Measurements from ENCODE around the gene SMARCC1. TPM values are rescaled to one million over a fixed set of nuclear protein-coding genes. Genes with fewer than 3 reads are reported as not detected.

SMARCC1 gene
- total and polyA plus RNA-seq, 2 of the 4 experiments (the other 2 are of a cell fraction) = 18.6 to 39.6 TPM

DNA sequence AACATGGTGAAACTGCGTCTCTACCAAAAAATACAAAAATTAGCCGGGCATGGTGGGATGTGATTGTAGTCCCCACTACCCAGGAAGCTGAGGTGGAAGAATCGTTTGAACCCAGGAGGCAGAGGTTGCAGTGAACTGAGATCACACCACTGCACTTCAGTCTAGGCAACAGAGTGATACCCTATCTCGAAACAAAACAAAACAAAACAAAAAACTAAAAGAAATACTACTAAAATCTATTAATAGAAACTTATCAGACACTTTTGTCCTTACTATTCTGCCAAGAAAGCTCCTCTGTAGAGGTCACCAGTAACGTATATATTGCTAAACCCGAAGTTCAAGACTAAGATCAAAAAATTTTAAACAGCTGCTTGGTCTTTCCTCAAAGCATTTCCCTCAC lies 67.1 kb downstream of the SMARCC1 start:
- Histone ChIP-seq H2AK5ac (ENCODE audit: low read depth, low read length) (no peak overlapping the region), H3K23ac (ENCODE audit: low read depth, low read length) (no peak overlapping the region), H4K20me1 (ENCODE audit: insufficient read depth, low read length) (no peaks in the 10 kb centered on the region), H4K8ac (ENCODE audit: low read depth in 2 of 2, low read length in 2 of 2) (no peak overlapping the region), H2AK9ac (replicated peaks; ENCODE audit: low read depth, low read length, poor library complexity) (no peak overlapping the region), H4K91ac (ENCODE audit: insufficient read depth, low read depth, low read length) (no peak overlapping the region), H3K4me3 (ENCODE audit: insufficient read depth, low read depth, low read length) (no peak overlapping the region), H2BK15ac (ENCODE audit: low read depth, low read length) (no peak overlapping the region), H3K18ac (ENCODE audit: low read depth, low read length) (no peak overlapping the region), H3K56ac (ENCODE audit: extremely low read depth, insufficient read depth, low read length) (no peak overlapping the region), H3K4me1 (ENCODE audit: control insufficient read depth, insufficient read depth, low read length) (no peaks in the 10 kb centered on the region), H2BK120ac (ENCODE audit: low read depth, low read length) (no peak overlapping the region), H3K9ac (ENCODE audit: low read depth, low read length) (no peak overlapping the region), H4K5ac (ENCODE audit: low read depth, low read length) (no peak overlapping the region), H2BK5ac (ENCODE audit: low read depth, low read length, poor library complexity, severe bottlenecking) (no peak overlapping the region), H3K9me1 (ENCODE audit: insufficient read depth, low read length) (no peaks in the 10 kb centered on the region), H3K79me1 (ENCODE audit: low read depth in 1 of 2, low read length in 2 of 2) (peaks cover 14 to 35% of the 10 kb centered on the region in 2 experiments), H3K4ac (ENCODE audit: low read depth, low read length) (no peak overlapping the region), H3K4me2 (ENCODE audit: low read depth, low read length) (no peak overlapping the region), H2BK20ac (ENCODE audit: low read depth, low read length) (no peak overlapping the region), H2AFZ (replicated peaks; ENCODE audit: low read length, poor library complexity) (no peak overlapping the region), H3K27ac (ENCODE audit: insufficient read depth, low read length) (no peak overlapping the region), H3K14ac (replicated peaks; ENCODE audit: low read depth, low read length) (no peak overlapping the region), H3K36me3 (ENCODE audit: control insufficient read depth, insufficient read depth, low read length) (peaks cover 27% of the 10 kb centered on the region), H3K9me3 (ENCODE audit: control insufficient read depth, insufficient read depth, low read length) (no peaks in the 10 kb centered on the region), H3K27me3 (ENCODE audit: control insufficient read depth, insufficient read depth, low read length) (no peaks in the 10 kb centered on the region)
- 73% methylated on average over 2 of the region's 6 CpGs; no CpG with 5 or more reads in 1 of the 2 experiments for WGBS, 2 experiments (ENCODE audit: extremely low coverage in 2 of 2, insufficient read length in 1 of 2)
- DNase-seq (no peak), ATAC-seq (ENCODE audit: low read depth) (no peak)
- no TSS peak for BruUV-seq (replicated peaks)
- TF ChIP-seq SMC3 (IDR thresholded peaks at IDR 0.05; ENCODE audit: low read depth, low read length) = no peak
- TF ChIP-seq, protein P1, sequence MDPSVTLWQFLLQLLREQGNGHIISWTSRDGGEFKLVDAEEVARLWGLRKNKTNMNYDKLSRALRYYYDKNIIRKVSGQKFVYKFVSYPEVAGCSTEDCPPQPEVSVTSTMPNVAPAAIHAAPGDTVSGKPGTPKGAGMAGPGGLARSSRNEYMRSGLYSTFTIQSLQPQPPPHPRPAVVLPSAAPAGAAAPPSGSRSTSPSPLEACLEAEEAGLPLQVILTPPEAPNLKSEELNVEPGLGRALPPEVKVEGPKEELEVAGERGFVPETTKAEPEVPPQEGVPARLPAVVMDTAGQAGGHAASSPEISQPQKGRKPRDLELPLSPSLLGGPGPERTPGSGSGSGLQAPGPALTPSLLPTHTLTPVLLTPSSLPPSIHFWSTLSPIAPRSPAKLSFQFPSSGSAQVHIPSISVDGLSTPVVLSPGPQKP (IDR thresholded peaks at IDR 0.05; ENCODE audit: borderline replicate concordance, low read depth, low read length) = no peak
- no peak for TF ChIP-seq FOS (IDR thresholded peaks at IDR 0.05; ENCODE audit: low read depth, low read length)
- TF ChIP-seq MAZ (IDR thresholded peaks at IDR 0.05; ENCODE audit: borderline replicate concordance, low read depth, low read length) = no peak
- no peak for TF ChIP-seq NFE2L2 (IDR thresholded peaks at IDR 0.05; ENCODE audit: low read depth, low read length)
- no peak for TF ChIP-seq RAD21 (IDR thresholded peaks at IDR 0.05; ENCODE audit: low read length)
- intact Hi-C loops (cut with micrococcal nuclease) (loop anchor here (5.0 to 10.0 kb wide), 2 partner anchors 37 to 60 kb away; no protein-coding TSS in a partner anchor), dilution Hi-C loops (cut with HindIII; ENCODE audit: low sequenced_read_pairs, unreplicated experiment) (no loop called here), in situ Hi-C loops (cut with MboI; ENCODE audit: low sequenced_read_pairs) (no loop called here)
- CTCF ChIA-PET = no interaction called here
- POLR2A ChIA-PET (ENCODE audit: unreplicated experiment) = no interaction called here
